ENCODE data around the gene SCLT1. TPM values are rescaled to one million over a fixed set of nuclear protein-coding genes. Genes with fewer than 3 reads are reported as not detected.

Gene SCLT1
- total RNA-seq, result 3.5 and 13.9 TPM in 2 replicates
- polyA plus RNA-seq, result 5.7 and 14.9 TPM in 2 replicates

- no peak for TF ChIP-seq CTCF (IDR thresholded peaks at IDR 0.05; ENCODE audit: low read depth, low read length)
- Histone ChIP-seq H3K27ac (peak within 1 kb of the TSS; percentile 95), H3K9me3 (ENCODE audit: low read depth) (no peaks in the 10 kb centered on the region), H3K4me1 (ENCODE audit: low read depth) (peaks cover 8% of the 10 kb centered on the region), H3K36me3 (no peaks in the 10 kb centered on the region), H3K4me3 (peak within 1 kb of the TSS; percentile 62), H3K27me3 (no peaks in the 10 kb centered on the region)
- peak; percentile 98 to 99 for DNase-seq (ENCODE audit: low read depth in 1 of 2, low spot score in 1 of 2)
Observed at GRCh38 chr4:129093191-129093920, at the start of gene SCLT1. Gene SCLT1, minus strand, starts transcription at chr4:129093539. Its CDS starts 436 bp downstream, at chr4:129093103.

- peak in 1 of 2 donors; percentile 6 for DNase-seq (ENCODE audit: low read depth in 1 of 2, low spot score in 1 of 2)
- H3K36me3 ChIP-seq, result no peaks in the 10 kb centered on the region
- H3K4me3 ChIP-seq, result no peak overlapping the region
- no peak for TF ChIP-seq CTCF (IDR thresholded peaks at IDR 0.05; ENCODE audit: low read depth, low read length)
- H3K27ac ChIP-seq, result no peak overlapping the region
- H3K9me3 ChIP-seq (ENCODE audit: low read depth), result no peaks in the 10 kb centered on the region
- no peaks in the 10 kb centered on the region for H3K27me3 ChIP-seq
- no peaks in the 10 kb centered on the region for H3K4me1 ChIP-seq (ENCODE audit: low read depth)
Observed at GRCh38 chr4:129140521-129140920, 47.2 kb upstream of the SCLT1 start.

GRCh38 chr4:129138810-129139496, 45.6 kb upstream of the SCLT1 start:
- Histone ChIP-seq H3K4me3 (no peak overlapping the region), H3K9me3 (ENCODE audit: low read depth) (no peaks in the 10 kb centered on the region), H3K4me1 (ENCODE audit: low read depth) (no peaks in the 10 kb centered on the region), H3K27me3 (no peaks in the 10 kb centered on the region), H3K27ac (no peak overlapping the region), H3K36me3 (no peaks in the 10 kb centered on the region)
- no peak for DNase-seq (ENCODE audit: low read depth in 1 of 2, low spot score in 1 of 2)
- no peak for TF ChIP-seq CTCF (IDR thresholded peaks at IDR 0.05; ENCODE audit: low read depth, low read length)

GRCh38 chr4:129136433-129136832, 43.1 kb upstream of the SCLT1 start:
- no peak overlapping the region for H3K4me3 ChIP-seq
- H3K27me3 ChIP-seq, result no peaks in the 10 kb centered on the region
- H3K4me1 ChIP-seq (ENCODE audit: low read depth), result no peaks in the 10 kb centered on the region
- H3K36me3 ChIP-seq, result no peaks in the 10 kb centered on the region
- no peaks in the 10 kb centered on the region for H3K9me3 ChIP-seq (ENCODE audit: low read depth)
- no peak overlapping the region for H3K27ac ChIP-seq
- TF ChIP-seq CTCF (IDR thresholded peaks at IDR 0.05; ENCODE audit: low read depth, low read length), result no peak
- no peak for DNase-seq (ENCODE audit: low read depth in 1 of 2, low spot score in 1 of 2)

- Histone ChIP-seq H3K27me3 (no peaks in the 10 kb centered on the region), H3K4me1 (ENCODE audit: low read depth) (no peaks in the 10 kb centered on the region), H3K27ac (no peak overlapping the region), H3K4me3 (no peak overlapping the region), H3K36me3 (no peaks in the 10 kb centered on the region), H3K9me3 (ENCODE audit: low read depth) (no peaks in the 10 kb centered on the region)
- DNase-seq (ENCODE audit: low read depth in 1 of 2, low spot score in 1 of 2), result no peak
- TF ChIP-seq CTCF (IDR thresholded peaks at IDR 0.05; ENCODE audit: low read depth, low read length), result no peak
Observed at GRCh38 chr4:129131343-129131742, 38.0 kb upstream of the SCLT1 start.

Measured in cardiac muscle cell (in vitro differentiated cells and primary cell).